ENCODE data around the gene TAT.

TAT gene

GRCh38 chr16:71537643-71538042, 39.2 kb downstream of the TAT start:
- no peak for DNase-seq (ENCODE audit: low read depth)

- DNase-seq (ENCODE audit: low read depth), result no peak
Observed at GRCh38 chr16:71536752-71537499, 40.0 kb downstream of the TAT start.

- no peak for DNase-seq (ENCODE audit: low read depth)
Observed at GRCh38 chr16:71532366-71532765, 44.5 kb downstream of the TAT start.

DNA sequence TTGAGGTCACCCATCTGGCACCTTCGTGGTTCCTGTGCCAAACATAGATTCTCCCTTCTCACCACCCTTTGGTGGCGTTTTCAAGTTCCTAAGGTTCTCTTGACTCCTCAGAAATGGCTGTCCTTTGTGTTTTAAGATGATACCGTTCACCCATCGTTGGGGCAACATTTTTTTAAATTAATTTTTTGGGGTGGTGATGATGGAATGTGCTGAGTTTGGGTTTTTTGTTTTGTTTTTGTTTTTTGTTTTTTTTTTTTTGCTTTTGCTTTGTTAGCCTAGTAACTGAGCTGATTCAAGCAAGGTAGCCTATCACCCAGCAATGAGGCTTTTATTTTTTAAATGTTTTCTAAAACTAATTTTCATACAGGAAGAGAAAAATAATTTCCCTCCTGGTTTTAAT, 48.0 kb downstream of the TAT start:
- no peak for DNase-seq (ENCODE audit: low read depth)

GRCh38 chr16:71528257-71528656, 48.6 kb downstream of the TAT start:
- no peak for DNase-seq (ENCODE audit: low read depth)

- DNase-seq (ENCODE audit: low read depth), result no peak
Observed at GRCh38 chr16:71526111-71526631, 50.7 kb downstream of the TAT start, which contains the start of gene CHST4. CHST4 (plus strand) TSS chr16:71526426; CDS start chr16:71536678, 10,252 bp downstream.

DNA sequence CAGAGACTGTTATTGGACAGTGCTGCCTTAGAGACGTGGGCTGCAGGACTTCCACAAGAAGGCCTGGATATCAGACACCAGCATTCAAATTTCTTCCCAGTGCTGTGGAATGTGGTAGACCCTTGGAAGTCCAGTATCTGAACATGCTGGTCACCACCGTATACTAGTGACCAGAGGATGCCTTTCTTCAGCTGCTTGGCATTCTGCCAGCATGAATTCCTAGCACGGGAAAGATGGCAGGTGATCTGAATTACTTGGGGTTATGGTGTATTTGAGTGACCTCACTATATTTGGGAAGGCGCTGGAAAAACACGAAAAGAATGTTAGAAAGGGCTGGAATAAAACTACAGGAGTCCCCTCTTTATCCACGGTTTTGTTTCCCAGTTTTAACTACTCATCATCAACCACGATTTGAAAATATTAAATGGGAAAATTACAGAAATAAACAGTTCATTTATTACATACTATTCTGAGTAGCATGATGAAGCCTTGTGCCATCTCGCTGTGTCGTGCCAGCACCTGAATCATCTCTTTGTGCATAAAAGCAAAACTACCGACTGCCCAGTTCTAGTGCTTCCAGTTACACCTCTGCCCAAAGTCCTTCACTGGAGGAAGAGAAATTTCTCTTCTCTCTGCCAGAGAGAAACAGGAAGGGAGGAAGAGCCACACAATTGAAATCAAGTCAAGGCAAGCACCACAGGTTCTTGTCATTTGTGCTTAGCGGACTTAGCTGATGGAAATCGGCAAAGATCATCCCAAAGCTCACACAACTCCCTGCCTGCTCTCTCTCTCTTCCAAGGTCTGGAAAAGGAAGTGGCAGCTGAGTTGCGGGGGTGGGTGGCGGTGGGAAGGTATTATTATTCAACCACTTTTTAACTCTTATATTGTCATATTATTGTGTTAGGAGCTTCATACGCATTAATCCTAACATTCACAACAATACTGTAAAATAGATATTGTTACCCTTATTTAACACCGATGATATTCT, 52.0 kb downstream of the TAT start:
- no peak for DNase-seq (ENCODE audit: low read depth)

GRCh38 chr16:71520550-71520949, 56.3 kb downstream of the TAT start:
- DNase-seq (ENCODE audit: low read depth), result no peak
